Muscle of arm (tissue), 12 donors: ENCODE measurements around the gene MPG. TPM values are rescaled to one million over a fixed set of nuclear protein-coding genes. Genes with fewer than 3 reads are reported as not detected.
A peak's percentile ranks its signal among the peaks of the same experiment; 100 is the strongest.

Experiments used
- DNase-seq: peaks from one replicate; pipeline ENCODE4 v3.0.0-alpha.2; 2013
- polyA plus RNA-seq, 12 donors: library from polyadenylated mRNA; unstranded; fragments of 120-200 nt; gene quantifications; one replicate each; pipeline ENCODE4 v1.2.1, GENCODE V29; 2013; ENCODE audit not compliant: insufficient read length in 12 of 12

Gene MPG
- polyA plus RNA-seq, 12 donors, result 16.8 to 38.1 (median 24.6) TPM; not detected in 1

DNA sequence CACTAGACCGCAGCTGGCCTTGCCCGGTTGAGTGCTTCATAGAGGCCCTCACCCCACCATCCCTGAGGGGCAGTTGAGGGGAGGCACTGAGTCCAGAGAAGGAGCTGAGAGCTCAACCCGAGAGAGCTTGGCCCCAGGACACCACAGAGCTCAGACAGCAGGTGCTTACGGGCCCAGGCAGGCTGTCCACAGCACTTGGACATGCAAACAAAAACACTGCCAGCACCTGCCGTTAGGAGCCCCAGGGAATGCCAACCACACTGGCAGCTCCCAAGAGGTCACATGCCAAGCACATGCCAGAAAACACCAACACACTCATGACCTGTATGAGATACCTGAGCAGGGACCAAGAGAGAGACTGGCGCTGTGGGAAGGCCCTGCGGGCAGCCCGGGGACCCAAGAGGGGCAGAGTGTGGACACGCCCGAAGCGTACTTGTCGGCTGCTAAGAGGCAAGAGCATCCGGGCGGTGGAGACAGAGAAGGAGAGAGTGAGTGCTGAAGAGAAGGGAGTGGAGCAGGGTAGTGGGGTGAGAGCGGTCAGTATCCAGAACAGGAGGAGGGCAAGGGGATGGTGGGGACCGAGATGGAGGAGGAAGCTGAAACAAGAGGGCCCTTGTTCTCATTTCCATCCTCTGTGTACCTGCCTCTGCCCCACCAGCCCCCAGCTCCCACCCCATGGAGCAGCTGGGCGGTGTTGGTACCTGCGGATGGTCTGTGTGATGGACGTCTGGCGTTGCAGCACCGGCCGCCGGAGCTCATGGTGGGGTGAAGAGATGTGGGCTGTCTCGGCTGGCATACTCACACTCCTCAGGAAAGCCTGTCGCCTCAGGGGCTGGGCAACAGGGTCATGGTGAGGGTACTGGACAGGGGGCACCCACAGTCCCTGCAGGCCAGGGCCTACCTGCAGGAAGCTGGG lies 13.8 kb upstream of the MPG start:
- no peak for DNase-seq

DNA sequence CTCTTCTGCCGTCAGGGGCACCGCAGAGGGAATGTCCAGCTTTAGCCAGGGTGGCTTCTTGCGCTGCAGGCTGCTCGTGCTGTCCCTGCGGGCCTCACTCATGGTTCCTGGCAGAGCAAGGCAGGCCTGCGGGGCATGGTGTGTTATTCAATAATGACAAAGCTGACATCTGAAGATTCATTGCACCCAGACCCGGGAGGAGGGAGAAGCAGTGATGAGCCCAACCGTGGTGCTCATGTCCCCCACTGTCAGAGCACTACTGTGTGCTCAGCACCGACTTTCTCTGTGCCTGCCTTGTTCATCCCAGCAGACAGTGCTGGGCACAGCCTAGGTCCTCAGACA lies 13.1 kb upstream of the MPG start:
- no peak for DNase-seq

DNA sequence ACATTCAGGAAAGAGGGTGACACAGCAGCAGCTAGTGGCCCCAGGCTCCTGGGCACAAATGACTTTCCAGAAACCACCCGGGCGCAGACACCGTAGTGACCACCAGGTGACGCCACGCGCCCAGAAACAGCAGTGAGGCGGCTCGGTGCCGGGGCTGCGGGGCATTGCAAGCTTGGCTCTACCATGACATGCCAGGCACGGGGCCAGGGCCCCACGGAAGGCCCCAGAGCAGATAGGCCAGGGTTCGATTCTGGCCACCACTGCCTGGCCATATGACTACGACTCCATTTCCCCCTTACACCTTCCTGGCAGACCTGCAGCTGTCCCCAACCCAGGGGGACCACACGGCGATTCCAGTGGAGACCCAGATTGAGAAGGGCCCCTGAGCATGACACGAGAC lies 12.3 kb upstream of the MPG start:
- no peak for DNase-seq

DNA sequence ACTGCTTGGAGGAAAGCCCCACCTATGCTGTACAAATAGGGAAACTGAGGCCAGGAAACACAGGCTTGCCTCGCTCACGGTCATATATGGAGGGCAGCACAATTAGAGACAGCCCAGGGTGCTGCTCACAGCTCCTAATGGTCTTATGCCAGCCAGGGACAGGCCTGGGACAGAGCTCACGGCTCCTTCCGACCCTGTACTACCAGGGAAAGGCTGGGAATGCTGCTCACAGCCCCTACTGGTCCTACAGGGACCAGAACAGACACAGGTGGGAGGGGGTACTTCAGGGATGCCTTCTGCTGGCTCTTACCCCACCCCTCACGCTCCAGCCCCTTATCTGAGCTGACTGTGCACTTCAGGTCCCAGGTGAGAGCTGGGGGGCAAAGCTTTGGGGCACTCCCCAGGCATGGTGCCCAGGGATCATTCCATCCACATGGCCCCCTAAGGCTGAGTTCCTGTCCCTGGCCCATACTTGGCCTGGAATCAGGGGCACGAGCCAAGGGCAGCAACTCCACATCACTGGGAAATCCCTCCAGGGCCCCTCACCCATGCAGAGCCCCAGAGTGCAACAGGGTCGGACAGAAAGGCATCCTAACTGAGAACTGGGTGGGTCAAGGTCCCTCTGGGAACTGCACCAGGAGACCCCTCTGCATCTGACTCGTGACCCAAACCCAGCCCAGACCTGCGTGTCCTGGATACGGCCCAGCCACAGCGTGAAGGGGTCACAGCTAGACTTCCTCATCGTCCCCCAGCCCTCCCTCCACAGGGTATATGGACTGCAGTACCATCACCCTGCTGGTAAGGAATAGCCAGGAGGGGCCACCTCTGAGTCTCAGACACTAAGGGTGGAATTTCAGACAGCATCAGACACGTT lies 11.5 kb upstream of the MPG start:
- DNase-seq, result no peak

DNA sequence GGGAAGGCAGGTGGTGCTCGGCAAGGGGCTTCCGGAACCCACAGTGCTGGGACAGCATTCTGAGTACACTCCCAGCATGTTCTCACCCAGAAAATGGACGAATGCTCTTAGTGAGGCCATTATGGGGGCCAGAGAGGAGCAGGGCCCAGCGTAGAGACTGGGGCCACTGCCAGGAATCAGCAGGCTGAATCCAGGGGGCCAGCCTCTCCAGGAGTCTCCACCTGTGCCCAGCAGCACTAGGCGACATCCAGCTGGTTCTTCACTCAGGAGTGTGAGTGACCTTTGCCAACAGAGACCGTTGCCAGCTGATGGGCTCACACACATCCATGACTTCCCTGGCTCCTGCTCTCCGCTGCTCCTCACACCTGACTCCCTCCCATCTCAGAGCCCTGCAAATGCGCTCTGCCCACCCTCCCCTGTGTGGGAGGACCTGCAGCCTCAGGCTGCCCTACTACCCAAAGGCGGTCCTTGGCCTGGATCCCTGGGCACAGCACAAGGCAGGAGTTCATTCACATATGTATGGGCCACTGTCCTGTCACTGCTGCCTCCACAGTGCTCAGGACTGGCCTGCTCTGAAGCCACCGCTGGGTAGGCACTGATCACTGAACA lies 10.7 kb upstream of the MPG start:
- no peak for DNase-seq

DNA sequence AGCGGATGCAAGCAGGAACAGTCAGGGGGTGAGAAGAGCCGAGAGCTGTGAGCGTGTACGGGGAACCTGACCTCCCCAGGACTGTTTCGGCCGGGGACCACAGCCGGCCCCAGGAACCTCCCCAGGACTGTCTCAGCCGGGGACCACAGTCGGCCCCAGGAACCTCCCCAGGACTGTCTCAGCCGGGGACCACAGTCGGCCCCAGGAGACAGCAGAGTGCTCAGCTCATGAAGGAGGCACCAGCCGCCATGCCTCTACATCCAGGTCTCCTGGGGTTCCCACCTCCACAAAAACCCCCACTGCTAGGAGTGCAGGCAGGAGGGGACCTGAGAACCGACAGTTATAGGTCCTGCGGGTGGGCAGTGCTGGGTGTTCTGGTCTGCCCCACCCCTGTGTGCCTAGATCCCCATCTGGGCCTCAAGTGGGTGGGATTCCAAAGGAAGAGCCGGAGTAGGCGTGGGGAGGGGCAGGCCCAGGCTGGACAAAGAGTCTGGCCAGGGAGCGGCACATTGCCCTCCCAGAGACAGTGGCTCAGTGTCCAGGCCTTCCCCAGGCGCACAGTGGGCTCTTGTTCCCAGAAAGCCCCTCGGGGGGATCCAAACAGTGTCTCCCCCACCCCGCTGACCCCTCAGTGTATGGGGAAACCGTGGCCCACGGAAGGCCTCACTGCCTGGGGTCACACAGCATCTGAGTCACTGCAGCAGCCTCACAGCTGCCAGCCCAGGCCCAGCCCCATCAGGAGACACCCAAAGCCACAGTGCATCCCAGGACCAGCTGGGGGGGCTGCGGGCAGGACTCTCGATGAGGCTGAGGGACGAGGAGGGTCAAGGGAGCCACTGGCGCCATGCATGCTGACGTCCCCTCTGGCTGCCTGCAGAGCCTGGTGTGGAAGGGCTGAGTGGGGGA lies 9.9 kb upstream of the MPG start:
- DNase-seq, result no peak

DNA sequence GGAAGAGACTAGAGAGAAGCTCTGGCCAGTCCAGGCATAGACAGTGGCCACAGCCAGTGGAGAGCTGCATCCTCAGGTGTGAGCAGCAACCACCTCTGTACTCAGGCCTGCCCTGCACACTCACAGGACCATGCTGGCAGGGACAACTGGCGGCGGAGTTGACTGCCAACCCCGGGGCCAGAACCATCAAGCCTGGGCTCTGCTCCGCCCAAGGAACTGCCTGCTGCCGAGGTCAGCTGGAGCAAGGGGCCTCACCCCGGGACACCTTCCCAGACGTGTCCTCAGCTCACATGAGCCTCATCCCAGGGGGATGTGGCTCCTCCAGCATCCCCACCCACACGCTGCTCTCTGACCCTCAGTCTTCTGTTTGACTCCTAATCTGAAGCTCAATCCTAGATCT lies 8.8 kb upstream of the MPG start:
- DNase-seq, result no peak

DNA sequence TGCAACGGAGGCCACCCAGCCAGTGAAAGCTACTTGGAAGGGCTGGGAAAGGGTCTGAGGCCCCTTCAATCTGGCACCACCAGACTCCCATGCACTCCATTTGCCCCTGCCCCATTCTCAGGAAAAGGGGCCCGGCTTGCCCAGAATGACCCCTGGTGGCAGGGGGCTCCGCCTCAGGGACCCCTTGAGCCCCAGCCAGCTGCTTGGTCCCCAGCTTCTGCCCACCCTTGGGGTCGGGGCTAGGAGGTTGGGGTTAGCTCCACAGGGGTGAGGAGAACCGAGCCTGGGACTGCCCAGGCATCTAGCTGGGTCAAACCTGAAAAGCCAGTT lies 6.8 kb upstream of the MPG start:
- no peak for DNase-seq

DNA sequence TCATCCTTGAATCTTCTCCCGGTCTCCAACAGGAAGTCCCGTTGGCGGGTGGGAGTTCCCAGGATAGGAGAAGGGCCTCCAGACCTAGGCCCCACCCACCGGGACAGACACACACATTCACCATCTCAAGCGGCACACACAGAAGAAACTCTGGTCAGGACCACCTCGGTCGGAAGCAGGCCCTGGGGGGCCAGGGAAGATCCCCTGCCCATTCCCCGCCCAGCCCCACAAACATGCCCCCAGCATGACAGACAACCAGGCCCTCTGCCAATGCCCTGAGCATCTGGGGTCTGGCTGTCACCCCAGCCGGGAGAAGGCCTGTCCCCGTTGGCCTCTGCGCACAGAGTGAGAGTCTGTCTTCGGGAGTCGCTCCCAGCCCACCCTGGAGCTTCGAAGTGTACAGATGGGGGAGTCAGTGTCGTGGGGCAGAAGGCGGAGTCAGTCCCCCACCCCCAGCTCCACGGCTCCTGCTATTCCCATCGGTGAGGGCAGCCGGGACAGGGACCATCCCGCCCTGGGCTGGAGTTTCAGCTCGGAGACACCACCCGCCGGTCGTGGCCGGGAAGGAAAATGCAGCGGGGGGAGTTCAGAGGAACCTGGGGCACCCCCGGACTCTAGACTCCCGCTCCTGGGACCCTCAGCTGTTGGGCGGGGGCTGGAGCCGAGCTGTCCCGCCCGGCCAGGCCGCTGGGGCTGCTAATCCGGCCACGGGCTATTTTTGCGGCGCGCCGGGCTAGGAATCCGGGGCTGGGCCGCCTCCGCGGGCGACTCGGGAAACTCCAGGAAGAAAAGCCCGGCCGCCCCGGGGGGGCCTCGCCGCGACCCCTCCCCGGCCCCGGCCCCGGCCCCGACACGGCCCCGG lies 6.3 kb upstream of the MPG start:
- DNase-seq, result peak; percentile 82

DNA sequence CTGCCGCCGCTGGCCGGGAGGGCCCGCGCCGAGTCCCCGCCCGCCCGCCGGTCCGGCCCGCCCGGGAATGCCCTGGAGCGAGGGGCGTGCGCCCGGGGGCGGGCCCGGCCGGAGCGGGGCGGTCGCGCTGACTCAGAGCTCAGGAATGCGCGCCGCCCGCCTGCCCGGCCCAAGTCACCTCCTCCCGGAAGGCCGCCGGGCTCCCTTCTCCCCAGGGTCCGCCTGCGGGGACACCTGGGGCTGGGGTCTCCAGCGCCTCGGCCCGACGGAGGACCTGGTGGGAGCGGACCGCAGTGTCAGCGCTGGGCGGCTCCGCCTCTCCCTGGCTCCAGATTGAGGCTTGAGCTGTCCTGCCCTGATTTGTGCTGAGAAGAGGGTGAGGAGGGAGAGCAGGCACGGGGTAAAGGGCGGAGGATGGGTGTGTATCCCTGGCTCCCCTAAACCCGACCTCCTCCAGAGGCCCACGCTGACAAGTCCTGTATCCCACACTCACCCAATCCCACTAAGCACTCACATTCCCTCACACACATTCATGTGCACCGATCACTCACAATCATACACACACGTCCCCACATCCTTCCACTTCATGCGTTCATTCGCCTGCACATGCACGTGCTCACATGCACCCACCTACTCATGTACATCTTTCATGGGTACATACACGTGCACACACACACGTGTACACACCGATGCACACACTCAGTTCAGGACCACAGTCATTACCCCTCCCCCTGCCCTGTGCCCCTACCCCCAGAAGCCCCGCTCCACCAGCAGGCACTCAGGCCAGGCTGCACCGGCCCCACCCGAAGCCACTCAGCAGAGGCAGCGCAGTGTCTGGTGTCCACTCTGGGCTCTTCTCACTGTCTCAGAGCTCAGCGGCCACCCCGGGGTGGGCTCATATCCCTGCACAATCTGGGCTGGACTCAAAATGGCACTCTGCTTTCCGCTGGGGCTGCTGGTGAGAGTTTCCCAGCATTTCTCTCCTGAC lies 5.2 kb upstream of the MPG start, which contains the start of gene RHBDF1:
RHBDF1 (minus strand) TSS at position 71 of the 988 bp plus-strand sequence. CDS start 7,616 bp downstream, outside the sequence.
- no peak for DNase-seq

DNA sequence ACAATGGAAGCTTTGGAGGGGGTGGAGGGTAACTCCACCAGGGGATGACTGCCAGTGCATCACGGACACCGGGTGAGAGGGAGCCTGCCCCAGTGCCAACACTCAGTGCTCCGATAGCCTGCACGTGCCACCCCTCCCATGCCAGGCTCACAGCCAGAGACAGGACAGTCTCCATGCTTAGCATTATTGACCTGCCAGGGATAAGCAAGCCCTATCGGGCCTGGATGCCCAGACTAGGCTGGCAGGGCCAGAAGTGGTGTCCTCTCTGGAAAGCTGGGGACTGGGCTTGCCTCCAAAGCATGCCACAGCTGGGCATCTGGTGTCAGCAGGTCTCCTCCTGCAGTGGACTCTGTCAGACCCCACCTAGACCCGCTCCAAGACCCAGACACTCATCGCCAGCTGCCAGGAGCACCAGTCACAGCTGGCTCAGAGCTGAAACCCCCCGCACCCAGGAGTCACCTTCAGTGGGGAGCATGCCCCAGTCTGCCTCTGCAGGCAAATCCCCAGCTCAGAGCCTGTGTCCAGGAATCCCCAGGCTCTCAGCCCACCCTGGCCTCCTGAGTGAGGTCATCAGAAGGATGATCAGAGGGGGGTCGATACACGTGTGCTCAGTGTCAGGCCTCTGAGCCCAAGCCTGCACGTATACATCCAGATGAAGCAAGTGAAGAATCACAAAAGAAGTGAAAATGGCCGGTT lies 3.8 kb upstream of the MPG start:
- no peak for DNase-seq

DNA sequence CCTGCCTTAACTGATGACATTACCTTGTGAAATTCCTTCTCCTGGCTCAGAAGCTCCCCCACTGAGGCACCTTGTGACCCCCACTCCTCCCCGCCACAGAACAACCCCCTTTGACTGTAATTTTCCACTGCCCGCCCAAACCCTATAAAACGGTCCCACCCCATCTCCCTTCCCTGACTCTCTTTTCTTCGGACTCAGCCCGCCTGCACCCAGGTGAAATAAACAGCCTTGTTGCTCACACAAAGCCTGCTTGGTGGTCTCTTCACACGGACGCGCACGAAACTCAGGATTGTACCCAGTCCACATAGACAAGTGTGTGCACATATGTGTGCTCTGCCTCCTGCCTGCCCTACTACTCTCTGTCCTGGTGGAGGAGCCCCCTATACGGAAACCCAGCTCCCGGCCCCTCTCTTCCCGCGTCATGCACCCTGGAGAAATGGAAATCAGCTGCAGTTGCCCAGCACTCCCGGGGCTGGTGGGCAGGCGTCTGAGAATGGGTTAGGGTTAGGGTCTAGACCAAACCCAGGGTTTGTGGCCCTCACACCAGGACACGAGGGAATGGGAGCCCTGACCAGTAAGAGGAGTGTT lies 3.2 kb upstream of the MPG start:
- DNase-seq, result no peak

DNA sequence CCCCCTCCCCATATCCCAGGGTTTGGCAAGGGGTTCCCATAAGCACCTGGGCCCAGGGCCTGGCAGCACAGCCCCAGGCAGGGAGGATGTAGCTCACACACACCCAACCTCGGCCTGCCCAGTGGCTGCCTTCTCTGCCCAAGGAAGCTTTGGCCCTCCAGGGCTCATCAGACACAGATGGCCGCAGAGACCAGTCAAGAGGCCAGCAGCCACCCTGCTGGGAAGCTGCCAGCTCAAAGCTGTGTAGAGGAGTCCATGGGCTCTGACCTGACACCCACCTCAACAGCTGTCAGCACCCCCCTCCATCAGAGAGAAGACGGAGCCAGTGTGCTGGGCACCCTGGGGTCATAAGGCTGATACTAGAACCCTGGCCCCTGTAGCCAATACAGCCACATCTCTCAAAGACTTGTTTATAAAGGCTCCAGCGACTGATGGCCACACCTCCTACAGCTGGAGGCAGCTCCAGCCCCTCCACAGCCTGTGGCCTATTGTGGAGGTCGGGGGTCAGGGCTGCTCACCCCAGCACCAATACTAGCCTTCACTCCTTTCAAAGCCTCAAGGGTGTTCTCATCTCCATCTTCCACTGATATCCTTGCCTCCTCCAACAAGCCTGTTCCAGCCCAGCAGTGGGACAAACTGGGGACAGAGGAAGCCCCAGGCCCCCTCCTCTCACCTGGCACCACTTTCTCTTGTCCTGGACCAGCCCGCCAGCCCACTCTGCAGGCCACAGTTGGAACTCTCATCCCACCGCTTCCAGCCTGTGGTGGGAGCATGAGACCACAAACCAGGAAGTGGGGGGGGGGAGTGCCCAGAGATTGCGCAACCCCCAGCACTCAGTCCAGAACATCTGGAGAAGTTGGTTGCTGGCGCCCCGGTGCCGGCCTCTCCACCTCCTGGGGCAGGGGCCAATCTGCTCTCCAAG lies 2.2 kb upstream of the MPG start:
- peak; percentile 75 for DNase-seq

DNA sequence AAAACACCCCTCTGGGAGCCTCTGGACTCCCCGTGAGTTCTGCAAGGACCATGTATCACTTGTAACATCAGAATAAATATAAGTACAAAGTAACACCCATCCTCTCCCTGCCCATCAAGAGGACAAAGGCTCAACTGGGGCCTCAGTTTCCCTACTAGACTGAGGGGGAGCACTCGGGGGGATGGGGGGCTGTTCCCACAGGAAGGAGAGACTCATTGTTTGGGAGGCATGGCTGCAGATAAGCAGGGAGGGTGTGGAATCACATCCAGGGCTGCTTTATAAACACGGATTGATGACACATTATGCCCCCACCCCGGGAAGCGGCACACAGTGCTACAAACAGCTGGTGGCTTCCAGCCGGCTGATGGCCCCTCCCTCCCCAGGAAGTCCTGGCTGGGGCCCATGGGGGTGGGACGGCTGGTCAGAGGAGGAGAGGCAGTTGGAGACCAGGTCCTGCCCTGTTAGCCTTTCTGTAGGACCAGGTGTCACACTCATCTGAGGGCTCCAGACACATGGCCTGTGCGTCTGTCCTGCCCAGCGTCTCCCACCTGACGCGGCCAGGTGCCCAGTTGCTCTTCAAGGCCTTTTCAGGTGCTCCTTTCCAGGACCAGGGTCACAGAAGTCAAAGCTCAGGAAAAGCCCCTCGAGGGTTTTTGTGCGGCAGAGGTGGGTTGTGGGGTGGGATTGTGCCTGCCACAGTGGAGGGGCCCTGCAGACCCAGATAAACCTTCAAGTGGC lies 1.3 kb upstream of the MPG start:
- no peak for DNase-seq

DNA sequence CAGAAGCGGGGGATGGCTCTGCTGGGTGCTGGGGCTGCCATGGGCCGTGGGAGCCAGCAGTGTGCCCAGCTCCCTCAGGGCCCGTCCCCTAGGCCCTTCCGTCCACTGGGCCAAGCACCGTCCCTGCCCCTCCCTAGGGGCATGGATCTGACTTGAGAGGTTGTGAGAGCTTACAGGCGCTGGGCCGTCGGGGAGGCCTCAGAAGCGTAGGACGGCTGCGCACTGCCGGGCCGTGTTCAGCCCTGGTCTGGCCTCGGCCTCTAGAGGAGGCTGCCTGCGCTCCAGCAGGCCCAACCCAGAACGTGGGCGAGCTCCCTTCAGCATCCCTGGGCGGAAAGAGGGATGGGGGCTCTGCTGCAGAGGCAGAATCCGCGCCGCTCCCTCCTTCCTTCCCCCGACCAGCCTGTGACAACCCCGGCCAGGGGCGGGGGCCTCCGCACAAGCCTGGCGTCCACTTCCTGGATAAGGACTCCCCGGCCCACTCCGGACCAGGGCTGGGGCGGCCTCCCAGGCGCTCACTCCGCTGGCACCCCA lies 685 bp upstream of the MPG start:
- DNase-seq, result peak; percentile 80
